B cell (primary cell): ENCODE measurements around the gene AMPH. TPM values are rescaled to one million over a fixed set of nuclear protein-coding genes. Genes with fewer than 3 reads are reported as not detected.

Source experiments
- ATAC-seq: fragments of 200-7000 bp; cut with Tn5 transposase; one replicate; pipeline ENCODE4 v1.10.0; 2021; ENCODE audit warnings: low read depth, mild to moderate bottlenecking, moderate number of reproducible peaks, moderate library complexity
- CTCF ChIA-PET: fragments of 350-600 bp; sonication (Branson Sonifier 250); formaldehyde crosslinking; loops from one replicate; lab custom pipeline; 2021; ENCODE audit warnings: antibody characterized with exemption, inconsistent platforms; lab: Charles Lee
- POLR2A ChIA-PET: fragments of 350-600 bp; sonication (Branson Sonifier 250); formaldehyde crosslinking; loops from one replicate; lab custom pipeline; 2021; ENCODE audit warnings: antibody characterized with exemption; lab: Charles Lee
- DNase-seq: peaks from one replicate; pipeline ENCODE4 v3.0.0; 2013
- H2AFZ ChIP-seq: 2 replicates; pipeline ENCODE4 v1.6.1; 2012; ENCODE audit warnings: mild to moderate bottlenecking, low read depth, low read length; ENCODE audit not compliant: insufficient read depth, poor library complexity, severe bottlenecking
- H3K27ac ChIP-seq, 2 donors: 1 replicate in 1 of 2; 2 replicates in 1 of 2; pipeline ENCODE4 v1.5.1; 2012 to 2013; ENCODE audit warnings: low read length in 2 of 2, mild to moderate bottlenecking in 2 of 2, moderate library complexity in 1 of 2
- H3K27me3 ChIP-seq, 4 experiments: fragments of 200-600 bp in 1 of 4; sonication (generic) in 1 of 4; replicated peaks in 1 of 4; 1 replicate in 2 of 4; 2 replicates in 2 of 4; pipeline versions ENCODE4 v1.6.1 to v1.7.0; 2013 to 2016; ENCODE audit warnings: low read length in 3 of 4, mild to moderate bottlenecking in 2 of 4, mixed read lengths in 1 of 4, moderate library complexity in 1 of 4; ENCODE audit not compliant: insufficient read depth in 4 of 4, control insufficient read depth in 3 of 4; ENCODE audit errors: control extremely low read depth in 1 of 4
- H3K36me3 ChIP-seq, 2 experiments: replicated peaks in 1 of 2; 1 replicate in 1 of 2; 2 replicates in 1 of 2; pipeline versions ENCODE4 v1.6.1 to v1.7.1; 2013; ENCODE audit warnings: low read length in 1 of 2; ENCODE audit not compliant: insufficient read depth in 2 of 2, control insufficient read depth in 1 of 2; ENCODE audit errors: control extremely low read depth in 1 of 2, extremely low read depth in 1 of 2
- H3K4me1 ChIP-seq, 2 donors: fragments of 200-600 bp in 1 of 2; sonication (generic) in 1 of 2; 1 replicate in 1 of 2; 2 replicates in 1 of 2; pipeline versions ENCODE4 v1.5.1 to v1.6.1; 2013 to 2017; ENCODE audit warnings: low read length in 2 of 2; ENCODE audit not compliant: control insufficient read depth in 2 of 2, insufficient read depth in 2 of 2
- H3K4me2 ChIP-seq: replicated peaks from 2 replicates; pipeline ENCODE3; 2012; ENCODE audit warnings: mild to moderate bottlenecking, low read depth, low read length; ENCODE audit not compliant: poor library complexity, severe bottlenecking
- H3K4me3 ChIP-seq, 5 experiments: fragments of 200-600 bp in 1 of 5; sonication (generic) in 1 of 5; 1 replicate in 3 of 5; 2 replicates in 2 of 5; pipeline versions ENCODE4 v1.5.1 to v1.7.0; 2011 to 2016; ENCODE audit warnings: low read length in 4 of 5, mild to moderate bottlenecking in 4 of 5, low read depth in 2 of 5, control low read depth in 1 of 5, moderate library complexity in 1 of 5; ENCODE audit not compliant: insufficient read depth in 1 of 5; ENCODE audit errors: control extremely low read depth in 1 of 5, extremely low read depth in 1 of 5
- H3K79me2 ChIP-seq: fragments of 200-600 bp; sonication (generic); one replicate; pipeline ENCODE4 v1.6.0; 2016; ENCODE audit warnings: low read length; ENCODE audit not compliant: control insufficient read depth, insufficient read depth
- H3K9ac ChIP-seq: fragments of 200-600 bp; sonication (generic); 2 replicates; pipeline ENCODE4 v1.6.1; 2017; ENCODE audit warnings: mild to moderate bottlenecking, low read length, moderate library complexity
- H3K9me3 ChIP-seq, 3 donors: one replicate each; pipeline versions ENCODE4 v1.6.1 to v1.7.1; 2013; ENCODE audit warnings: low read length in 2 of 3; ENCODE audit not compliant: control insufficient read depth in 2 of 3, insufficient read depth in 1 of 3; ENCODE audit errors: control extremely low read depth in 1 of 3
- H4K20me1 ChIP-seq: 2 replicates; pipeline ENCODE4 v1.6.0; 2012; ENCODE audit warnings: mild to moderate bottlenecking, low read length; ENCODE audit not compliant: insufficient read depth, control insufficient read depth, poor library complexity, severe bottlenecking
- H3K27ac Mint-ChIP-seq: one replicate; pipeline ENCODE4 v1.8.0; 2021; ENCODE audit warnings: mixed read lengths
- H3K27me3 Mint-ChIP-seq: one replicate; pipeline ENCODE4 v1.8.0; 2021; ENCODE audit warnings: mixed read lengths
- H3K4me1 Mint-ChIP-seq: one replicate; pipeline ENCODE4 v1.8.0; 2021; ENCODE audit warnings: mixed read lengths
- H3K4me3 Mint-ChIP-seq: one replicate; pipeline ENCODE4 v1.8.0; 2021; ENCODE audit warnings: mixed read lengths
- H3K9me3 Mint-ChIP-seq: one replicate; pipeline ENCODE4 v1.8.0; 2022; ENCODE audit warnings: mixed read lengths; ENCODE audit not compliant: insufficient read depth
- EZH2 ChIP-seq: IDR thresholded peaks from 2 replicates; pipeline ENCODE4 v1.6.1; 2012; ENCODE audit warnings: borderline replicate concordance, low read depth, mild to moderate bottlenecking, moderate library complexity, low read length; ENCODE audit not compliant: insufficient read depth, poor library complexity, severe bottlenecking
- WGBS: methylation state at CpG from one replicate; pipeline ENCODE4 v1.1.5; 2013; ENCODE audit warnings: missing lambda C conversion rate; ENCODE audit not compliant: insufficient coverage; 5-methylcytosine and 5-hydroxymethylcytosine counted together
- intact Hi-C: fragments of 100-400 bp; cut with micrococcal nuclease; formaldehyde crosslinking; loops from one replicate; pipeline ENCODE4 v1.10.0; 2022
- polyA plus RNA-seq: library from polyadenylated mRNA; depleted of rRNA; stranded (reverse); fragments of >200 nt; gene quantifications from 2 replicates; pipeline ENCODE4 v1.2.3, GENCODE V29; 2012
- total RNA-seq, 2 donors: library from RNA; stranded (reverse); fragments of 120-200 nt in 1 of 2; gene quantifications; 1 replicate in 1 of 2; 2 replicates in 1 of 2; pipeline versions ENCODE4 v1.2.3 to v1.2.4, GENCODE V29; 2013 to 2022
- TF ChIP-seq, protein P1 (sequence below): fragments of 200-600 bp; IDR thresholded peaks from one replicate; pipeline ENCODE4 v1.8.0; 2022; ENCODE audit warnings: antibody characterized with exemption, mild to moderate bottlenecking

Gene AMPH
- total and polyA plus RNA-seq, 2 donors (not counting 1 experiment from before 2014, with no cell fraction given), result not detected

DNA sequence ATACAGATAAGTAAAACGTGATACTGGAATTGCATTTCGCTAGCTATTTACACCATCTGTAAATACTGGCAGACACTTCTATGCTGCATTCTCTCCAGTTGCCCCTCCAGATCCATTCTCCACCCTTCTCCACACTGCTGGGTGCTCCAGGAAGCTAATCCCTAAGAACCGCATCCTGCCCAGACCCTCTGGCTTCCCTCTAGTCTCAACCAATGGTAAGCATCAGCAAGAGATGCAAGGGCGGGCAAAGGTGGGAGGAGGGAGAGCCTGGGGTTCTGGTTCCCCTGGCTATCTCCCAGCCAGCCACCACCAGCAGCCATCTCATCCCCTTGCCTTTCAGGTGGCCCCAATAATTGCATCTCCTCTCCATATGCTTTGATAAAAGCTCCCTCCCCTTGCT lies 84.4 kb downstream of the AMPH start:
- CTCF ChIA-PET, result no interaction called here

DNA sequence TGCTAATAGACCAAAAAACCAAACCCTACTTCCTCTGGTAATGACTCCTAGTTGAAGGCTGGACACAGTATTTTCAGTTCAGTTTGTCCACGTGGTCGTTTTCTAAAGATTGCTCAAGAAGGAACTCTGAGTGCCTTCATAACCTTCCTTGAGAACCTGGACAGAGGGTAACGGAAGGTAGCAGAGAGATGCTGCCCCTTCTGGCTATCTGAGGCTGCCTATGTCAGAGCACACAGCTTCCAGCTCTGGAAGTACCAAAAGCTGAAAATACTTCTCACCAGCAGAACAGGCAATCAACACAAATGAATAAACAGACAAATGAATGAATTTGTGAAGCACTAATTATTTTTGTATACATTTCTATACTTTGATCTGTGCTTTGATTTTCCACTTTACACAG lies 85.2 kb downstream of the AMPH start:
- Histone ChIP-seq H3K9me3 (no peaks in the 10 kb centered on the region), H3K27me3 (no peaks in the 10 kb centered on the region), H3K4me1 (no peaks in the 10 kb centered on the region), H3K36me3 (no peaks in the 10 kb centered on the region), H3K27ac (no peak overlapping the region), H3K4me3 (no peak overlapping the region), H3K79me2 (no peaks in the 10 kb centered on the region), H3K9ac (no peak overlapping the region), H4K20me1 (no peaks in the 10 kb centered on the region), H2AFZ (no peak overlapping the region), H3K4me2 (no peak overlapping the region)
- WGBS, result 75% methylated on average over 3 of the region's 3 CpGs
- ChIA-PET CTCF (no interaction called here), POLR2A (no interaction called here)
- intact Hi-C loops, result no loop called here
- Mint-ChIP-seq H3K27ac (no peak overlapping the region), H3K4me3 (no peak overlapping the region), H3K4me1 (no peaks in the 10 kb centered on the region), H3K9me3 (no peaks in the 10 kb centered on the region), H3K27me3 (peaks cover 11% of the 10 kb centered on the region)
- no peak for ATAC-seq
- no peak for TF ChIP-seq EZH2
- TF ChIP-seq, protein P1, sequence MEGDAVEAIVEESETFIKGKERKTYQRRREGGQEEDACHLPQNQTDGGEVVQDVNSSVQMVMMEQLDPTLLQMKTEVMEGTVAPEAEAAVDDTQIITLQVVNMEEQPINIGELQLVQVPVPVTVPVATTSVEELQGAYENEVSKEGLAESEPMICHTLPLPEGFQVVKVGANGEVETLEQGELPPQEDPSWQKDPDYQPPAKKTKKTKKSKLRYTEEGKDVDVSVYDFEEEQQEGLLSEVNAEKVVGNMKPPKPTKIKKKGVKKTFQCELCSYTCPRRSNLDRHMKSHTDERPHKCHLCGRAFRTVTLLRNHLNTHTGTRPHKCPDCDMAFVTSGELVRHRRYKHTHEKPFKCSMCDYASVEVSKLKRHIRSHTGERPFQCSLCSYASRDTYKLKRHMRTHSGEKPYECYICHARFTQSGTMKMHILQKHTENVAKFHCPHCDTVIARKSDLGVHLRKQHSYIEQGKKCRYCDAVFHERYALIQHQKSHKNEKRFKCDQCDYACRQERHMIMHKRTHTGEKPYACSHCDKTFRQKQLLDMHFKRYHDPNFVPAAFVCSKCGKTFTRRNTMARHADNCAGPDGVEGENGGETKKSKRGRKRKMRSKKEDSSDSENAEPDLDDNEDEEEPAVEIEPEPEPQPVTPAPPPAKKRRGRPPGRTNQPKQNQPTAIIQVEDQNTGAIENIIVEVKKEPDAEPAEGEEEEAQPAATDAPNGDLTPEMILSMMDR, result no peak
- DNase-seq, result no peak

More for the DNA sequence above, 84.4 kb downstream of the AMPH start:
- POLR2A ChIA-PET, result no interaction called here
- no peak overlapping the region for H3K9ac ChIP-seq
- DNase-seq (no peak), ATAC-seq (no peak)
- H3K27me3 ChIP-seq, result no peaks in the 10 kb centered on the region
- H3K4me1 ChIP-seq, result no peaks in the 10 kb centered on the region
- Mint-ChIP-seq H3K27ac (no peak overlapping the region), H3K27me3 (peaks cover 15% of the 10 kb centered on the region), H3K4me3 (no peak overlapping the region), H3K4me1 (no peaks in the 10 kb centered on the region), H3K9me3 (no peaks in the 10 kb centered on the region)
- no peaks in the 10 kb centered on the region for H3K36me3 ChIP-seq
- H3K27ac ChIP-seq, result no peak overlapping the region
- no peaks in the 10 kb centered on the region for H3K79me2 ChIP-seq
- intact Hi-C loops, result no loop called here
- H4K20me1 ChIP-seq, result no peaks in the 10 kb centered on the region
- 64% methylated on average over 2 of the region's 4 CpGs for WGBS
- no peaks in the 10 kb centered on the region for H3K9me3 ChIP-seq
- H3K4me3 ChIP-seq, result no peak overlapping the region
- H3K4me2 ChIP-seq, result no peak overlapping the region
- H2AFZ ChIP-seq, result no peak overlapping the region
- no peak for TF ChIP-seq EZH2
- TF ChIP-seq, protein P1, result no peak
